Midbrain (tissue), 1 donor: ENCODE results near the gene MEIOB.

Source experiments
- DNase-seq: peaks from one replicate; lab custom pipeline; 2025; lab: John Stamatoyannopoulos, UW

Gene MEIOB

DNA sequence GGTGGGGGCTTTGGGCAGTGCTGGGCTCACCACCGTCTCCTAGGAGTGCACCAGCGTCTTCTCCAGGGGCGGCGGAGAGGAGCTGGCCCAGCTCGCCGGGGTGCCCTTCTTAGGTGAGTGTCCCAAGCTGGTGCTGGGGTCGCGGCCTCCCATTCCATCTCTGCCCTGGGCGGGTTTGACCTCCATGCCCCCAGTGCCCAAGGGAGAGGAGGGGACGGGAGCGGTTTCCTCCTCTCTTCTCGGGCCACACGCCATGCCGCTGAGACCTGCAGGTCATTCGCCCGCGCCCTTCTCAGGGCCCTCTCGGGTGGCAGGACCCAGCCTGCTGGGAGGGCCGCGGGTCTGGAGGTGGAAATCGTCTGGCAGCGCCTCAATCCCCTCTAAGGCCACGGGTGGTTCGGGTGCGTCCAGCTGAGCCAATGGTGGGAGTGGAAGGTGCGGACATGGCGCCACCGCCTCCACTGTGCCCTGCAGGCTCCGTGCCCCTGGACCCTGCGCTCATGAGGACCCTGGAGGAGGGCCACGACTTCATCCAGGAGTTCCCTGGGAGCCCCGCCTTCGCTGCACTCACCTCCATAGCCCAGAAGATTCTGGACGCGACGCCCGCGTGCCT is 83.8 kb downstream of the MEIOB start:
- no peak for DNase-seq

DNA sequence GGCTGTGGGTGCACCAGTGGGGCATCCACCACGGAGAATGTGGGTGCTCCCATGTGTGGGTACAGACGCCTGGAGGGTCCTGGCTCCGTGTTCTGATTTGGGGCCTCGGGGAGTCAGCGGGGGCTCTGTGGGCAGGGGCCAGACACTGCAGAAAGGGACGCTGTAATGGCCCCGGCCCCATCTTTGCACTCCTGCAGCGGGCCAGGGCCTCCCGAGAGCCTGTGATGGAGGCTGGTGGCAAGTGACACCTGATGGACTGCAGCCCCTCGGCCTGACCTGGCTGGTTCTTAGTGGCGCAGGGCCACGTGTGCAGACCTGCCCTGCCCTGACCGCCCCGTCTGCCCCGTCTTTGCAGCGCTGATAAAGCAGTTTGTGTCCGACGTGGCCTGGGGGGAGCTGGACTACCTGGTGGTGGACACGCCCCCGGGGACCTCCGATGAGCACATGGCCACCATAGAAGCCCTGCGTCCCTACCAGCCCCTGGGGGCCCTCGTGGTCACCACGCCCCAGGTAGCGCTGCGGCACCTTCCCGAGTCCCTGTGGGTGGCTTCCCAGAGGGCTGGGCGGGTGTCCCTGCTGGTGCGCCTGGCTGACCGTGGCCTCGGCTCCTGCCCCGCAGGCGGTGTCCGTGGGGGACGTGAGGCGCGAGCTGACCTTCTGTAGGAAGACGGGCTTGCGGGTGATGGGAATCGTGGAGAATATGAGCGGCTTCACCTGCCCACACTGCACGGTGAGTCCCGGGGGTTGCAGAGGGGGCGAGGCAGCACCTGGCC is 84.5 kb downstream of the MEIOB start:
- DNase-seq = no peak

- no peak for DNase-seq
These were observed 85.0 kb downstream of the MEIOB start for GRCh38 chr16:1787056-1787321.

DNA sequence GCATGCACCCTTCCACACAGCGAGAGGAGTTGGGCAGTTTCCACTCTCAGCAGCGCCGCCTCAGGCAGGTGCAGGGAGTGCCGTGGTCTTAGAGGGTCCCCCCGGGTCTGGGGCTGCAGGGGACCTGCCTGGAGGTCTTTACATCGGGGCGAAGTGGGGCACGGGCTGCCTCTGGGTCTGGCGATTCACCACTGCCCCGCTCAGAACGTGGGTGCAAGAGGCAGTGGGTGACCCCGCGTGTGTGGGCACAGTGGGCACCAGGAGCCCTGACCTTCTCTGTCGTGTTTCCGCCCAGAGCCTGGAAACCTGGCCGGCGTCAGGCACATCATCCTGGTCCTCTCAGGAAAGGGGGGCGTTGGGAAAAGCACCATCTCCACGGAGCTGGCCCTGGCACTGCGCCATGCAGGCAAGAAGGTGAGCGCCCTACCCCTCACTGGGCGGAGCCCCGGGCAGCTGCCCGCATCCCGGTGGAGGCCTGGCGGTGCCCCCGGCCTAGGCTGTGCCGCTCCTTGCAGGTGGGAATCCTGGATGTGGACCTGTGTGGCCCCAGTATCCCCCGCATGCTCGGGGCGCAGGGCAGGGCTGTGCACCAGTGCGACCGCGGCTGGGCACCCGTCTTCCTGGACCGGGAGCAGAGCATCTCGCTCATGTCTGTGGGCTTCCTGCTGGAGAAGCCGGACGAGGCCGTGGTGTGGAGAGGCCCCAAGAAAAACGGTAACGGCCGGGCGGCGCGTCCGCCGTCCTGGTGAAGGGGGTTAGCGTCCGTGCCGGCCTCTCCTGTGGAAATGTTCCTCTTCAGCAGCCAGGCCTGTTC is 85.5 kb downstream of the MEIOB start:
- DNase-seq = no peak

GRCh38 chr16:1785846-1786170 is 86.2 kb downstream of the MEIOB start:
- no peak for DNase-seq

GRCh38 chr16:1784977-1785845 is 86.8 kb downstream of the MEIOB start:
- no peak for DNase-seq
